Parathyroid adenoma (tissue), 2 donors: Measurements from ENCODE around the gene SLC12A2.

Experiments used
- H2AFZ ChIP-seq: fragments of 300-600 bp; sonication (generic); one replicate; pipeline ENCODE4 v1.7.0; 2017; ENCODE audit warnings: antibody characterized with exemption, mild to moderate bottlenecking
- H3K27ac ChIP-seq: fragments of 300-600 bp; sonication (generic); one replicate; pipeline ENCODE4 v1.7.0; 2017
- H3K27me3 ChIP-seq: fragments of 300-600 bp; sonication (generic); one replicate; pipeline ENCODE4 v1.7.0; 2017; ENCODE audit warnings: low read length; ENCODE audit not compliant: control insufficient read depth, insufficient read depth
- H3K36me3 ChIP-seq: fragments of 300-600 bp; sonication (generic); one replicate; pipeline ENCODE4 v1.7.0; 2017; ENCODE audit warnings: low read length; ENCODE audit not compliant: control insufficient read depth, insufficient read depth
- H3K4me1 ChIP-seq: fragments of 300-600 bp; sonication (generic); one replicate; pipeline ENCODE4 v1.7.0; 2017; ENCODE audit warnings: control low read depth
- H3K4me2 ChIP-seq: fragments of 300-600 bp; sonication (generic); one replicate; pipeline ENCODE4 v1.7.0; 2017; ENCODE audit warnings: low read length
- H3K4me3 ChIP-seq: fragments of 300-600 bp; sonication (generic); one replicate; pipeline ENCODE4 v1.7.0; 2017; ENCODE audit warnings: low read depth, low read length
- H3K79me2 ChIP-seq: fragments of 300-600 bp; sonication (generic); one replicate; pipeline ENCODE4 v1.7.0; 2017; ENCODE audit warnings: control low read depth
- H3K9ac ChIP-seq: fragments of 300-600 bp; sonication (generic); one replicate; pipeline ENCODE4 v1.7.0; 2017; ENCODE audit warnings: mild to moderate bottlenecking
- H3K9me3 ChIP-seq: fragments of 300-600 bp; sonication (generic); one replicate; pipeline ENCODE4 v1.7.0; 2017; ENCODE audit warnings: low read length; ENCODE audit not compliant: control insufficient read depth
- TF ChIP-seq, protein P1 (sequence below): fragments of 300-600 bp; sonication (generic); IDR thresholded peaks from one replicate; pipeline ENCODE4 v1.7.0; 2017; ENCODE audit warnings: antibody characterized with exemption, mild to moderate bottlenecking
- donor health status: primary hyperparathyroidism.

SLC12A2 gene

DNA sequence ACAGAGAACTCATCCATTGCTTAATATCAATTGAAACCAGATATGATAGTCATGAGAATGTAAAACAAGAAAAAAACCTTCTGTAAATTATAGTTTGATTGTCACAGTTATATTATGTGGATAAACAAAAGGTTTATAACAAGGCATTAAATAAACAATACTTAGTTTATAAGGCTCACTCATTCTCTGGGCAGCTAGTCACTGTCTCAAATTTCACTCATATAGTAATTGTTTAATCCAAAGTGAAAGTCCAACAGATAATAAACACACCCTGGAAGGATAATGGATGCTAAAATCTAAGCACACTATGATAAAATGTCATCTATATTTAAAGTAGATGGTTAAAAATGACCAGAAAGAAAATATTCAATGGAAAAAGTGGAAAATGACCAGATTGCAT is 30.8 kb upstream of the SLC12A2 start:
- Histone ChIP-seq H3K79me2 (peaks cover 7% of the 10 kb centered on the region), H3K4me3 (no peak overlapping the region), H2AFZ (no peak overlapping the region), H3K9me3 (no peaks in the 10 kb centered on the region), H3K27ac (no peak overlapping the region), H3K4me2 (no peak overlapping the region), H3K27me3 (no peaks in the 10 kb centered on the region), H3K9ac (no peak overlapping the region), H3K4me1 (peaks cover 3% of the 10 kb centered on the region), H3K36me3 (no peaks in the 10 kb centered on the region)
- TF ChIP-seq, protein P1, sequence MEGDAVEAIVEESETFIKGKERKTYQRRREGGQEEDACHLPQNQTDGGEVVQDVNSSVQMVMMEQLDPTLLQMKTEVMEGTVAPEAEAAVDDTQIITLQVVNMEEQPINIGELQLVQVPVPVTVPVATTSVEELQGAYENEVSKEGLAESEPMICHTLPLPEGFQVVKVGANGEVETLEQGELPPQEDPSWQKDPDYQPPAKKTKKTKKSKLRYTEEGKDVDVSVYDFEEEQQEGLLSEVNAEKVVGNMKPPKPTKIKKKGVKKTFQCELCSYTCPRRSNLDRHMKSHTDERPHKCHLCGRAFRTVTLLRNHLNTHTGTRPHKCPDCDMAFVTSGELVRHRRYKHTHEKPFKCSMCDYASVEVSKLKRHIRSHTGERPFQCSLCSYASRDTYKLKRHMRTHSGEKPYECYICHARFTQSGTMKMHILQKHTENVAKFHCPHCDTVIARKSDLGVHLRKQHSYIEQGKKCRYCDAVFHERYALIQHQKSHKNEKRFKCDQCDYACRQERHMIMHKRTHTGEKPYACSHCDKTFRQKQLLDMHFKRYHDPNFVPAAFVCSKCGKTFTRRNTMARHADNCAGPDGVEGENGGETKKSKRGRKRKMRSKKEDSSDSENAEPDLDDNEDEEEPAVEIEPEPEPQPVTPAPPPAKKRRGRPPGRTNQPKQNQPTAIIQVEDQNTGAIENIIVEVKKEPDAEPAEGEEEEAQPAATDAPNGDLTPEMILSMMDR: no peak

DNA sequence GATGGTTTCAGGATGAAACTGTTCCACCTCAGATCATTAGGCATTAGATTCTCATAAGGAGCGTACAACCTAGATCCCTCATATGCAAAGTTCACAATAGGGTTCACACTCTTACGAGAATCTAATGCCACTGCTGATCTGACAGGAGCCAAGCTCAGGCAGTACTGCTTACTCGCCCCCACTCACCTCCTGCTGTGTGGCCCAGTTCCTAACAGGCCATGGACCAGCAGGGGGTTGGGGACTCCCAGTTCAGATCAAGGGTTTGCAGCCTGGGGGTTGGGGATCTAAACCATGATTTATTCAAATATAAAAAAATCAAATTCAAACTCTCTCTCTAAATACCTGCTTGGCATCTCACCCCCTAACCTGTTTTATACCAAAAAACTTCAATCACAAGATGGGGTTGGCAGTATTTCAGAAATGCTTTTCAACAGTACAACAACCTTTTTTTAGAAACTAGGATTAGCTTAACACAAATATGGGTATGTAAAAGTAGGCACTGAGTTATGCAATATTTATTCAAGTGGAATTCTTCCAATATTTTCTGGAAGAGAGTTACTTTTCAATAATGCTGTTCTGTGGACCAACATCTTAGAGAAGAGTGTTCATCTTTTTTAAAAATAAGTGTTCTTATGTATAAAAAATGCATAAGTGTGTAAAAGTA is 30.1 kb upstream of the SLC12A2 start:
- Histone ChIP-seq H3K9me3 (no peaks in the 10 kb centered on the region), H3K27ac (no peak overlapping the region), H2AFZ (no peak overlapping the region), H3K79me2 (peaks cover 7% of the 10 kb centered on the region), H3K4me2 (no peak overlapping the region), H3K4me3 (no peak overlapping the region), H3K9ac (no peak overlapping the region), H3K4me1 (peaks cover 3% of the 10 kb centered on the region), H3K36me3 (no peaks in the 10 kb centered on the region), H3K27me3 (no peaks in the 10 kb centered on the region)
- TF ChIP-seq, protein P1: no peak

DNA sequence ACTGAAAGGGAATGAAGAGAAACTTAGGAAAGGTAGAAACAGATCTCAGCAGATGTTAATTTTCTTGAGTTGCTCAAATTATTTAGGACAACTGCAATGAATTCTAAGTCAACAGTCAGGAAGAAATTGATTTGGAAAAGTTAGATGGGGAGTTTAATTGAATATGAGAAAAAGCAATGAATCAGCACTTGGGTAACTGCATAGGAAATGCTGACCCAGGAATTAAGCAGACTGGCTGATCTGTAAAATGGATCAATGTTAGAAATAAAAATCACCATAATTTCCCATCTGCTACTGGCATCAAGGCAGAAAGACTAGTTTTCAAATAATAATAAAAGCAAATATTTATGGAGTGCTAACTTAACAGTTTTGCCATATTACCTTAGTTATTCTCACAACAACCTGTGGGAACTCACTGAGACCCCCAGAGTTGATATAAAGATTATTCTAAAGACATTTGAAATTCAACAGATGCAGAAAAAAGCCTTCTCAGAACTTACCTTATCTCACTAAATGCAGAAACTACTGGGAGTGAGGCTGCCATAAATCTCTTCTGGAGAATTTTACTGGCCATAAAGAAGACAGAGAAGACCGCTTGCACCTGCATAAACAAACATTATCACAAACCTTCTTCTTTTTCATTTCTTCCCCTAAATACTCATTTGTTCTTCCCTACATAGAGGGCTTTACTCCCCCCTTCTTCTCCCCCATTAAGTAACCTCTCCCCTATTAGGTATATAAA is 22.8 kb upstream of the SLC12A2 start:
- H3K4me1 ChIP-seq: no peaks in the 10 kb centered on the region
- TF ChIP-seq, protein P1: no peak
- no peaks in the 10 kb centered on the region for H3K9me3 ChIP-seq
- H3K4me3 ChIP-seq: no peak overlapping the region
- H3K27me3 ChIP-seq: no peaks in the 10 kb centered on the region
- no peak overlapping the region for H3K9ac ChIP-seq
- no peaks in the 10 kb centered on the region for H3K79me2 ChIP-seq
- no peak overlapping the region for H3K4me2 ChIP-seq
- H2AFZ ChIP-seq: no peak overlapping the region
- H3K36me3 ChIP-seq: no peaks in the 10 kb centered on the region
- no peak overlapping the region for H3K27ac ChIP-seq

DNA sequence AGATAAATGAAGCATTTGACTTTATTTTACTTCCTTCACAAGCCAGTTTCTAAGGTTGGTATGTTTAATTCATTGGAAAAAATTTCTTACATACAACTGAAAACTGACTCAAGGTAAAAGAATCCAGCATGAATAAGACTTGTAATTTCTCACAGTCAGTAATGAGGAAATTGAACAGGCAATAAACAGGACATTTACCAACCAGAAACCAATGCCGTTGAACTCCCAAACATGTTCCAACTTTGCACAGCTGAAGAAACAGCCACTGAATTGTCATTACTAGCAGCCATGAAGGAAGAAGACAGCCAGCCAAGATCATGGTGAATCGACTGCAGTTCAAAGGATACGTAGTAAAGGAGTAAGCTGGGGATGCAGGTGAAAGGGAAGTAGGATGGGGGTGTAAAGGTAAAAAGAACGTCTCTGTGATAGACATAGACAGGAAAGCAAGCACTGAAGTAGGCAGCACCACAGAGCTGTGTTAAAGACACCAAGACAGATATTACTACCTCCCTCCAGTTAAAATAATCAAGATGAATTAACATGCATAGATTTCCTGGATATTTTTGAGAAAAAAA is 21.3 kb upstream of the SLC12A2 start:
- TF ChIP-seq, protein P1: no peak
- H3K9ac ChIP-seq: no peak overlapping the region
- no peak overlapping the region for H3K4me2 ChIP-seq
- no peak overlapping the region for H2AFZ ChIP-seq
- H3K79me2 ChIP-seq: no peaks in the 10 kb centered on the region
- no peaks in the 10 kb centered on the region for H3K9me3 ChIP-seq
- no peaks in the 10 kb centered on the region for H3K27me3 ChIP-seq
- no peak overlapping the region for H3K4me3 ChIP-seq
- no peak overlapping the region for H3K27ac ChIP-seq
- no peaks in the 10 kb centered on the region for H3K4me1 ChIP-seq
- H3K36me3 ChIP-seq: no peaks in the 10 kb centered on the region
